ENCODE measurements around the gene FLRT2.

- TF ChIP-seq TAF1 (IDR thresholded peaks at IDR 0.05; ENCODE audit: low read depth, low read length) (no peak), POLR2AphosphoS5 (IDR thresholded peaks at IDR 0.05; ENCODE audit: low read depth, low read length) (no peak), POLR2A (IDR thresholded peaks at IDR 0.05; ENCODE audit: low read depth, low read length) (no peak), SPI1 (IDR thresholded peaks at IDR 0.05; ENCODE audit: low read depth, low read length) (no peak), PAX5 (IDR thresholded peaks at IDR 0.05; ENCODE audit: insufficient read depth, low read length, severe bottlenecking) (no peak), POU2F2 (IDR thresholded peaks at IDR 0.05; ENCODE audit: low read depth, low read length) (no peak)
These were observed at the start of gene FLRT2 for GRCh38 chr14:85529803-85530574.

Data from GM12891 (cell line).